Mesothelial cell of epicardium (in vitro differentiated cells): Measurements from ENCODE around the gene TUBD1. TPM values are rescaled to one million over a fixed set of nuclear protein-coding genes. Genes with fewer than 3 reads are reported as not detected.
A peak's percentile ranks its signal among the peaks of the same experiment; 100 is the strongest.
"Not testable (repeated sequence)": the region's sequence is repeated elsewhere in the genome, so short reads cannot be mapped to it uniquely, and the experiment has no call there.

Experiments
- DNase-seq, 2 experiments: peaks; one replicate each; pipeline ENCODE4 v3.0.0; 2021; ENCODE audit warnings: low spot score in 2 of 2; ENCODE audit not compliant: unreplicated experiment in 2 of 2
- H3K27ac Mint-ChIP-seq: 2 replicates; pipeline ENCODE4 v1.8.0; 2021; ENCODE audit warnings: mixed read lengths
- H3K27me3 Mint-ChIP-seq: 2 replicates; pipeline ENCODE4 v1.8.0; 2021; ENCODE audit warnings: low read depth, mixed read lengths
- H3K36me3 Mint-ChIP-seq: 2 replicates; pipeline ENCODE4 v1.8.0; 2021; ENCODE audit warnings: mixed read lengths
- H3K4me1 Mint-ChIP-seq: 2 replicates; pipeline ENCODE4 v1.8.0; 2021; ENCODE audit warnings: mixed read lengths
- H3K4me3 Mint-ChIP-seq: 2 replicates; pipeline ENCODE4 v1.8.0; 2021; ENCODE audit warnings: mild to moderate bottlenecking, moderate library complexity, mixed read lengths
- H3K9me3 Mint-ChIP-seq: 2 replicates; pipeline ENCODE4 v1.8.0; 2021; ENCODE audit warnings: mixed read lengths
- CTCF ChIP-seq: fragments of 200-600 bp; sonication (generic); IDR thresholded peaks from one replicate; pipeline ENCODE4 v1.5.0; 2021; ENCODE audit warnings: antibody characterized with exemption; ENCODE audit not compliant: unreplicated experiment
- total RNA-seq: library from RNA; stranded (reverse); gene quantifications from 3 replicates; pipeline ENCODE4 v1.2.1, GENCODE V29; 2021

The TUBD1 gene
- total RNA-seq, 1 donor from 2014 or later = 13.0 TPM

GRCh38 chr17:59842901-59843652, 49.7 kb downstream of the TUBD1 start:
- H3K4me3 Mint-ChIP-seq = peak overlapping the region; percentile 30
- H3K27ac Mint-ChIP-seq = peak overlapping the region; percentile 99
- H3K4me1 Mint-ChIP-seq = peaks cover 70% of the 10 kb centered on the region
- DNase-seq = no peak
- no peak for TF ChIP-seq CTCF
- no peaks in the 10 kb centered on the region for H3K27me3 Mint-ChIP-seq
- peaks cover 34% of the 10 kb centered on the region for H3K36me3 Mint-ChIP-seq
- H3K9me3 Mint-ChIP-seq = no peaks in the 10 kb centered on the region

- H3K4me3 Mint-ChIP-seq = peak overlapping the region; percentile 94
- peaks cover 67% of the 10 kb centered on the region for H3K4me1 Mint-ChIP-seq
- H3K9me3 Mint-ChIP-seq, H3K27me3 Mint-ChIP-seq, DNase-seq: not testable (repeated sequence)
- peak overlapping the region; percentile 99 for H3K27ac Mint-ChIP-seq
- H3K36me3 Mint-ChIP-seq = peaks cover 34% of the 10 kb centered on the region
Measured at GRCh38 chr17:59841882-59842263, 50.9 kb downstream of the TUBD1 start.

- H3K9me3 Mint-ChIP-seq, H3K27me3 Mint-ChIP-seq, DNase-seq: not testable (repeated sequence)
- Mint-ChIP-seq H3K4me3 (peak overlapping the region; percentile 94), H3K36me3 (peaks cover 34% of the 10 kb centered on the region), H3K27ac (peak overlapping the region; percentile 99), H3K4me1 (peaks cover 66% of the 10 kb centered on the region)
Measured at GRCh38 chr17:59841091-59841881, 51.5 kb downstream of the TUBD1 start.

GRCh38 chr17:59840329-59841090, 52.2 kb downstream of the TUBD1 start:
- no peaks in the 10 kb centered on the region for H3K27me3 Mint-ChIP-seq

GRCh38 chr17:59839651-59840328, 53.0 kb downstream of the TUBD1 start:
- no peaks in the 10 kb centered on the region for H3K27me3 Mint-ChIP-seq
- peaks cover 34% of the 10 kb centered on the region for H3K36me3 Mint-ChIP-seq
- no peak for DNase-seq
- TF ChIP-seq CTCF = no peak
- H3K9me3 Mint-ChIP-seq = no peaks in the 10 kb centered on the region
- peaks cover 55% of the 10 kb centered on the region for H3K4me1 Mint-ChIP-seq
- peak overlapping the region; percentile 99 for H3K27ac Mint-ChIP-seq
- peak overlapping the region; percentile 94 for H3K4me3 Mint-ChIP-seq

More at GRCh38 chr17:59840329-59841090, 52.2 kb downstream of the TUBD1 start:
- no peak for DNase-seq
- no peaks in the 10 kb centered on the region for H3K9me3 Mint-ChIP-seq
- peak overlapping the region; percentile 99 for H3K27ac Mint-ChIP-seq
- H3K4me1 Mint-ChIP-seq = peaks cover 63% of the 10 kb centered on the region
- peaks cover 34% of the 10 kb centered on the region for H3K36me3 Mint-ChIP-seq
- no peak for TF ChIP-seq CTCF
- H3K4me3 Mint-ChIP-seq = peak overlapping the region; percentile 94
